ENCODE data around the gene ZSWIM1.

GRCh38 chr20:45911486-45912343, 30.7 kb downstream of the ZSWIM1 start, which contains the start of gene PLTP:
- TF ChIP-seq YY1 (IDR thresholded peaks at IDR 0.05; ENCODE audit: insufficient read depth, insufficient read length) (no peak), ZNF274 (IDR thresholded peaks at IDR 0.05; ENCODE audit: low read depth, low read length) (no peak), SUZ12 (IDR thresholded peaks at IDR 0.05; ENCODE audit: extremely low read depth, insufficient read depth, insufficient read length) (no peak)

Measured in NT2/D1 (cell line).